ENCODE measurements around the gene MRPS11.

MRPS11 gene

DNA sequence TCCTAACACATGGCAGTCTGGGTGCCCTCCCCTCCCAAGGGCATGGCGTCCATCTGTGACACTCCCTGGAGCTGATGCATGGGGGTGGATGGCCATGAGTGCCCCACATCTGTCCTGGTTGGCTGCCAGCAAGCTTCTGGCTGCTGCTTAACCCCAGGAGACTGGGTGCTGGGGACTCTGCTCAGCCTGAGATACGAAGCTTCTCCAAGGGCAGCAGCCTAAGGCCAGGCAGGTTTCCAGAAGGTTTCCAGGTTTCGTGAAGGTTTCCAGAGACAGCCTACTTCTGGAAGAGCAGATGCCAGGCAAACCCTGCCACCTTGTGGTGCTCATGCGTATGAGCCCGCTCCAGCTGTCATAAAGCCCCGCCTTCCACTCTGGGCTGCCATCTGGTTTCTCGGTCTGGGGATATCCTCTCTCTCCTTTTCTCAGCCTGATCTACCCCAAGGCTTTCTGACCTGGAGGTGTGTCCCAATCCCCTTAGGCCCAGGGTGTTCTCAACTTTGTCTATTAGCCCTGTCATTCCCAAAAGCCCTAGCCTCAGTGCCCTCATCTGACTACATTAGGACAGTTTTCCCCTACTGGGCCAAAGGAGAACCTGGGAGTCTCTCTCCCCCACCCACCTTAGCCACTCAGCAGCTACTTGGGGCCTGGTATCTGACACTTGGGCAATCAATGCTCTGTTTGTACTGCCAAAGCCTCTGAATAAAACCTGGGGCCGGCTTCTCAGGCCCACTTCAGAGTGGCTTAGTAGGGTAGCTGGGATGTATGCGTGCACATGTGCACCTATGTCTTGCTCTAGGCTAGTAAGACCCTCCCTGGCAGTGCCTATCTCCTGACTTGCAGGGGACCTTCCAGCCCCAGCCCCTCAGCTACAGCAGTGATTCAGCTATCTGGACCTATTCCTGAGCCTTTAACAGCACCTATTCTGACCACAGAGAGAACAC, 12.4 kb upstream of the MRPS11 start:
- DNase-seq (peak; percentile 68), ATAC-seq (ENCODE audit: insufficient read depth, low read depth) (peak; percentile 91)
- no peaks in the 10 kb centered on the region for H3K27me3 ChIP-seq (ENCODE audit: insufficient read depth, low read length, poor library complexity)
- TF ChIP-seq EZH2 (IDR thresholded peaks at IDR 0.05; ENCODE audit: borderline replicate concordance, low read depth, low read length, severe bottlenecking) (no peak), CTCF (IDR thresholded peaks at IDR 0.05; ENCODE audit: borderline replicate concordance, extremely low read depth, low read length, poor library complexity, severe bottlenecking) (peak; percentile 86)
- no peak overlapping the region for H3K4me3 ChIP-seq (ENCODE audit: low read depth in 1 of 2, low read length in 2 of 2)
- H3K27ac ChIP-seq (ENCODE audit: low read length) = no peak overlapping the region
- peaks cover under 1% of the 10 kb centered on the region for H3K4me1 ChIP-seq (ENCODE audit: insufficient read depth, low read length)
- H3K9ac ChIP-seq (ENCODE audit: low read depth, low read length) = no peak overlapping the region
- H3K79me2 ChIP-seq (ENCODE audit: insufficient read depth, low read length) = no peaks in the 10 kb centered on the region
- H3K36me3 ChIP-seq (ENCODE audit: insufficient read depth, low read length) = peaks cover 19% of the 10 kb centered on the region
- H2AFZ ChIP-seq (ENCODE audit: low read depth, low read length) = no peak overlapping the region
- H3K9me3 ChIP-seq (ENCODE audit: insufficient read depth, low read length, severe bottlenecking) = no peaks in the 10 kb centered on the region
- no peaks in the 10 kb centered on the region; the same call in 1 of the 2 replicates for H4K20me1 ChIP-seq (ENCODE audit: insufficient read depth, low read length)
- no peak overlapping the region for H3K4me2 ChIP-seq (ENCODE audit: insufficient read depth, low read length)

DNA sequence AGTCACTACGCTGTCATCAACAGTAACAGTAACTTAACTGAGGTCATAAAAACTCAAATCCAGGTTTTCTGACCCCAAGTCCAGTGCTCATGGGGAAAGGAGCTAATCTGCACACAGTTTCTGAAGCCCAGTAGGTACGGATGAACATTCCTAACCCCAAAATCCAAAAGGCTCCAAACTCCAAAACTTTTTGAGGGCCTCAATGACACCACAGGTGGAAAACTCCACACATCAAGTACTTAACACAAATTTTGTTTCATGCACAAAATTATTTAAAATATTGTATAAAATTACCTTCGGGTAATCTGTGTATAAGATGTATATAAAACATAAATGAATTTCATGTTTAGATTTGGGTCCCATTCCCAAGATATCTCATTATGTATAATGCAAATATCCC, 10.8 kb upstream of the MRPS11 start:
- H3K4me2 ChIP-seq (ENCODE audit: insufficient read depth, low read length) = no peak overlapping the region
- no peak for ATAC-seq (ENCODE audit: insufficient read depth, low read depth)
- no peak for DNase-seq
- H3K27ac ChIP-seq (ENCODE audit: low read length) = no peak overlapping the region
- H4K20me1 ChIP-seq (ENCODE audit: insufficient read depth, low read length) = no peaks in the 10 kb centered on the region; the same call in 1 of the 2 replicates
- H3K4me1 ChIP-seq (ENCODE audit: insufficient read depth, low read length) = no peaks in the 10 kb centered on the region; the same call in 1 of the 2 replicates
- no peaks in the 10 kb centered on the region for H3K27me3 ChIP-seq (ENCODE audit: insufficient read depth, low read length, poor library complexity)
- no peaks in the 10 kb centered on the region for H3K9me3 ChIP-seq (ENCODE audit: insufficient read depth, low read length, severe bottlenecking)
- no peak for TF ChIP-seq CTCF (IDR thresholded peaks at IDR 0.05; ENCODE audit: borderline replicate concordance, extremely low read depth, low read length, poor library complexity, severe bottlenecking)
- no peak for TF ChIP-seq EZH2 (IDR thresholded peaks at IDR 0.05; ENCODE audit: borderline replicate concordance, low read depth, low read length, severe bottlenecking)
- no peak overlapping the region for H3K4me3 ChIP-seq (ENCODE audit: low read depth in 1 of 2, low read length in 2 of 2)
- H3K79me2 ChIP-seq (ENCODE audit: insufficient read depth, low read length) = no peaks in the 10 kb centered on the region
- H3K9ac ChIP-seq (ENCODE audit: low read depth, low read length) = no peak overlapping the region
- no peak overlapping the region for H2AFZ ChIP-seq (ENCODE audit: low read depth, low read length)
- peaks cover 34% of the 10 kb centered on the region for H3K36me3 ChIP-seq (ENCODE audit: insufficient read depth, low read length)

GRCh38 chr15:88463870-88464532, 3.5 kb upstream of the MRPS11 start:
- Histone ChIP-seq H3K9ac (ENCODE audit: low read depth, low read length) (no peak overlapping the region), H2AFZ (ENCODE audit: low read depth, low read length) (no peak overlapping the region), H3K4me2 (ENCODE audit: insufficient read depth, low read length) (no peak overlapping the region), H3K27me3 (ENCODE audit: insufficient read depth, low read length, poor library complexity) (no peaks in the 10 kb centered on the region), H4K20me1 (ENCODE audit: insufficient read depth, low read length) (0 out of 2 replicates have a peak, but pooled peaks cover 2% of the 10 kb centered on the region), H3K27ac (ENCODE audit: low read length) (no peak overlapping the region), H3K4me1 (ENCODE audit: insufficient read depth, low read length) (peaks cover 27% of the 10 kb centered on the region), H3K36me3 (ENCODE audit: insufficient read depth, low read length) (peaks cover 72% of the 10 kb centered on the region), H3K9me3 (ENCODE audit: insufficient read depth, low read length, severe bottlenecking) (no peaks in the 10 kb centered on the region), H3K79me2 (ENCODE audit: insufficient read depth, low read length) (peaks cover 42% of the 10 kb centered on the region), H3K4me3 (ENCODE audit: low read depth in 1 of 2, low read length in 2 of 2) (no peak overlapping the region)
- no peak for ATAC-seq (ENCODE audit: insufficient read depth, low read depth)
- no peak for DNase-seq
- TF ChIP-seq EZH2 (IDR thresholded peaks at IDR 0.05; ENCODE audit: borderline replicate concordance, low read depth, low read length, severe bottlenecking) (no peak), CTCF (IDR thresholded peaks at IDR 0.05; ENCODE audit: borderline replicate concordance, extremely low read depth, low read length, poor library complexity, severe bottlenecking) (no peak)

Data from DND-41 (cell line).